GM12891 (cell line): ENCODE results near the gene FOSL2.
A peak's percentile ranks its signal among the peaks of the same experiment; 100 is the strongest.

Experiments used
- DNase-seq: peaks from one replicate; pipeline ENCODE4 v3.0.0; 2011; ENCODE audit warnings: low spot score; ENCODE audit not compliant: insufficient read length
- FAIRE-seq: peaks from 2 replicates; lab custom pipeline; 2011; peaks lifted over from hg19 to GRCh38; lab: Jason Lieb, UNC
- PAX5 ChIP-seq: IDR thresholded peaks from 2 replicates; pipeline ENCODE4 v1.6.1; 2011; ENCODE audit warnings: low read length, moderate library complexity, mild to moderate bottlenecking; ENCODE audit not compliant: insufficient read depth, severe bottlenecking
- POLR2A ChIP-seq: IDR thresholded peaks from 2 replicates; pipeline ENCODE4 v1.6.1; 2011; ENCODE audit warnings: low read depth, low read length, control low read depth
- POLR2AphosphoS5 ChIP-seq: IDR thresholded peaks from 2 replicates; pipeline ENCODE4 v1.6.1; 2011; ENCODE audit warnings: low read depth, low read length, control low read depth
- POU2F2 ChIP-seq: IDR thresholded peaks from 2 replicates; pipeline ENCODE4 v1.6.1; 2011; ENCODE audit warnings: low read depth, mild to moderate bottlenecking, control low read depth, low read length, moderate library complexity
- SPI1 ChIP-seq: IDR thresholded peaks from 2 replicates; pipeline ENCODE4 v1.6.1; 2011; ENCODE audit warnings: low read depth, low read length, control low read depth
- TAF1 ChIP-seq: IDR thresholded peaks from 2 replicates; pipeline ENCODE4 v1.6.1; 2011; ENCODE audit warnings: low read depth, low read length, control low read depth

FOSL2 gene

DNA sequence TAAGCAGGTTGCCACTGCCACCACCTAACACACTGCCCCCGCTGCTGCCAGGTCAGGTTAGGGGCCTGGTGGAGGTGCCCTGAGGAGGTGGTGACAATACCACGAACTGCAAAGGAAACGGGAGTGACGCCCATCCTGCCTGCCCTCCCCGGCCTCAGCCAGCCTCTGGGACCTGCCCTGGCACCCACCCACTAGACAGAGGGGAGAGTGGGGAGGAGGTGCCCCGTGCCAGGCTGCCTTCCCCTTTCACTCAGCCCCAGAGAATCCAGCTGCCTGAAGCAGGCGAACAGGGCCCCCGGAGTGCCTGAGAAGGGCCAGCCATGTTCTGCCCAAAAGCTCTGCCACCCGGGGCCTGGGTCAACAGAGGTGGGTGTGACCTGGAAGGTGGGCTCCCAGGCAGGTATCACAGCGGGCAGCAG, 44.5 kb upstream of the FOSL2 start:
- no peak for DNase-seq
- FAIRE-seq: no peak
- TF ChIP-seq POU2F2 (no peak), POLR2A (no peak), PAX5 (no peak), SPI1 (no peak), POLR2AphosphoS5 (no peak), TAF1 (no peak)

DNA sequence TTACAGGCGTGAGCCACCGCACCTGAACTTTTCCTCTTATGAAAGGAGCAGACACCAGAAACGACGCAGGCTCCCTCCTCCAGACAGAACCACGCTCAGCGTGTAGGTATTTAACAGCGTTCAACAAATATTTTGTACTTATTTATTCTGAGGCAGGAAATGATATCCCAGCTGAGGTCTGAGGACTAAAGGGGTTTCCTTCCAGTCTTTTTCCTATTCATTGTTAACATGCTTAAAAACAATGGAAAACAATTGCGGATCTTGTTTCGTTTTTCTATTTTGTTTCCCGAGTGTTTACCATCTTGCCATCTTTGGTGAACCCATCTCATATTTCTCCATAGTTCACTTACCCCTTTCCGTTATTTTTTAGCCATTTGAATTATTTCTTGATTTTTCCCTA, 43.7 kb upstream of the FOSL2 start:
- TF ChIP-seq SPI1: no peak
- no peak for TF ChIP-seq POLR2AphosphoS5
- no peak for TF ChIP-seq PAX5
- no peak for TF ChIP-seq TAF1
- no peak for TF ChIP-seq POU2F2
- no peak for TF ChIP-seq POLR2A
- no peak for DNase-seq
- FAIRE-seq: no peak

DNA sequence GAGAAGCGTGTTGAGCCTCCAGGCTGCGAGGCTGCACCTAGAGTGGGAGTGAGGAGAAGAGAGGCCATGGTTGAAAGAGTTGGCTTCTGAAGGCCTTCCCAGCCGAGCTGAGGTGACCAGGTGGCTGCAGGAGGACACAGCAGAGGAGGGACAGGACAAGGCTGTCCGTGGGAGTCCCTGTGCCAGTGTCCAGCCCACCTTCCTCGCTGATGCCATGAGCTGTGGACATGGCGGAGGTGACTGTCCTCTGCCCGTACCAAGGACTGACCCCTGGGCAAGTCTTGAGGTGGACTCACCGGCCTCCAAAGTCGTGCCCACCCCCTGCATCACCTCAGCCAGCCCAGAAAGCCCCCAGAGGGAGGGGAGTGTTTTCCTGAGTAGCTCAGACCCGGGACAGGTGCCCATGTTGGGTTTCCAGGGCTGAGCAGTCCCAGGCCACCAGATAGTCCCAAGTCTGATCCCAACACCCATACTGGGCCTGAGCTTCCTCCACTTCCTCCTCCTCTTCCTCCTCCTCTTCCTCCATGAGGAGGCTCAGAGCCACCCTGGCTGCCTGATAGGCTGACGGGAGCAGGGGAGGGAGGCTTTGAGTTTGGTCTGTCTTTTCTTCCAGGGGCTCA, 43.0 kb upstream of the FOSL2 start:
- DNase-seq: no peak
- TF ChIP-seq SPI1: no peak
- no peak for TF ChIP-seq POLR2AphosphoS5
- no peak for TF ChIP-seq PAX5
- TF ChIP-seq POLR2A: no peak
- no peak for TF ChIP-seq TAF1
- no peak for TF ChIP-seq POU2F2
- no peak for FAIRE-seq

DNA sequence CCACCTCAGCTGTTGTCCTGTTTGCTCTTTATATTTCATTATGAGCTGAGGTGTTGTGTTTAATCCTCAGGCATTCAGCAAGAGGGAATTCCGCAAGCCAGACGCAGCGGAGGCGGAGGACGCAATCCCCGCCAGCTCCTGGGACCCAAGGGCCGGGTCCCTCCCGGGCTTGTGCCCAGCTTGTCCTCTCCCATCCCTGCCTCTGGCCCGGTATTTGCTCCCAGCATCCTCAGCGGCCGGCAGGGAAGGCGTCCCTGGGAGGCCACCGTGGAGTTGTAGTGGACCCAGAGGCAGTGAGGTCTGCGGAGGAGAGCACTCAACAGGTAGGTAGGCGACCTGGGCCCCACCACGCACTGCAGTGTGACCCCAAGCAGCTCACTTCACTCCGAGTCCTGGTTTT, 42.5 kb upstream of the FOSL2 start:
- FAIRE-seq (no peak), DNase-seq (no peak)
- TF ChIP-seq PAX5: no peak
- TF ChIP-seq TAF1: no peak
- TF ChIP-seq POU2F2: no peak
- no peak for TF ChIP-seq SPI1
- no peak for TF ChIP-seq POLR2AphosphoS5
- no peak for TF ChIP-seq POLR2A

DNA sequence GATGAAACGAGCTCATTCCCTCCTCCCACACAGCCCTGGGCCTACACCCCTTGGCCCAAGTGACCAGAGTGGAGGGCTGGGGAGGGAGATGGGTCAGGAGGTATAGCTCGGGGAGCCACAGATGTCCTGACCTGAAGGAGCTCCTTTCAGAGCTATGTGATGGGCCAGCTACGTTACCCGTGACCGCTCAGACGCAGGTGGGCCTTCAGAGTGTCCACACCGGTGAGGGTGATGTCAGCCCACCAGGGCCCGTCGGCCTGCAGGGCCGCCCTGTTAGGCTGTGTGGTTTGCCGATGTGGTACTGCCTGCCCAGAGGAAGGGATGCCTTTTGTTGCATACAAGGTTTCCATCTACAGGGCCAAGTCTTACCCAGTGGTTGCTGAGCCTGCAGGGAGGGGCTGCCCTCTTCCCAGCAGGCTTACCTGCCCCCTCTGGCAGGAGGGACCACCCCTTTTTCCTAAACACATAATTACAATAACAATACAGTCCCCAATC, 41.8 kb upstream of the FOSL2 start:
- no peak for TF ChIP-seq POU2F2
- TF ChIP-seq POLR2AphosphoS5: no peak
- TF ChIP-seq TAF1: no peak
- TF ChIP-seq PAX5: no peak
- no peak for TF ChIP-seq SPI1
- no peak for TF ChIP-seq POLR2A
- FAIRE-seq: no peak
- no peak for DNase-seq

DNA sequence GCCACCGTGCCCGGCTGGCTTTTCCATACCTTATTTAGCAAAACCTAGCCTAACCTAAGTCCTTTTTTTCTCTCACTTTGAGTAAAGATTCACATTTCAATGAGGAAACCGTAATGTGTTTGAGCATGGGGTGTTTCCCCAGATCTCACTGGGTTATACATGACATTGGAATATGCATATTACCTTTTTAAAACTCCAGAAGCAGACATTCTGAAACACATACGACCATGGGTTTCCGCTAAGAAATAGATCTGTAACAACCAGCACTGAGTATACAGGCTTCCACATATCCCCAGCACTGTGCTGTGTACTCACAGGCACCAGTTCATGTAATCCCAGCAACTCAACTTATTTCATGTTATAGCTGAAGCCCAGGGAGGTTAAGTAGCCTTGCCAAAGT, 41.0 kb upstream of the FOSL2 start:
- no peak for DNase-seq
- TF ChIP-seq PAX5 (no peak), POU2F2 (peak; percentile 61)
- no peak for FAIRE-seq

DNA sequence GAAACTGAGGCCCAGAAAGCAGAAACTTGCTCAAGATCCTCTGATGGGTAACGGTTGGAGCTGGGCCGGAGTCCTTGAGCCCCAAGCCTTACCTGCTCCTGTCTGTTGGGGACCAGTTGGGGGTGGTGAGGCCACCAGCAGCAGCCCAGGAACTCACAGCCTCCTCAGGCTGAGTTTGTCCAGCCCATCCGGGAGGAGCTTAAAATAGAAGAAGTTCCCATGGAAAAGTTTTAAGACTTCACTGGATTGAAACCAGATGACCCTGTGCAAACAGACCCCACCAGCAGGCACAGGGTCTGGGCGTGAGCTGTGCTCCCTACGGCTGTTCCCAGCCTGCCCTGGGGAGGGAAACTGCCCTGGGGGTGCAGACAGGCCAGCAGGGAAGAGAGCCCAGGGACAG, 40.6 kb upstream of the FOSL2 start:
- no peak for TF ChIP-seq TAF1
- no peak for TF ChIP-seq PAX5
- no peak for TF ChIP-seq POLR2A
- TF ChIP-seq POLR2AphosphoS5: no peak
- TF ChIP-seq POU2F2: no peak
- TF ChIP-seq SPI1: no peak
- DNase-seq (no peak), FAIRE-seq (no peak)

DNA sequence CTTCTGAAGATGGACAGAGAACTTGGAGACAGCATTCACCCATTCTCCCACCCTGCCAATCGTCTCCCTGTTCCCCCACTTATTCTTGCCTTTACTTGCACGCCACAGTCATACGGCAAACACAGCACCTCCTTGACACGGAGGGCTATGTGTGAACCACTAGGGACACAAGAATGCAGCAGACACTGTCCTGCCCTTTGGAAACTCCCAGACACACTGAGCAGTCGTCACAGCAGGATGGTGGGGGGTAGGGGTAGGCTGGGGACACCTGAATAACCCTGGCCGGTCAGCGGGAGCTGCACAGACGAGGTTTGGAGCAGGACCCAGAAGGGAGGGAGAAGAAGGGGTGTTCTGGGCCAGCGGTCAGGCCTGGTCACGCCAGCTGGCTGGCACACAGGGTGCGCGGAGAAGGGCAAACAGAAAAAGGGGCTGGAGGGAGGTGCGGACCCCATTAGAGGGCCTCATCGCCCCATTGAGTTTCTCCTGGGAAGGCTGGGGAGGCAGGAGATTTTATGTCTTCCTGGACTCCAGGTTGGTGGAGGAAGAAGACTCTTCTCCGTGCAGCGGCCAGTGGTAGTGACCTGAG, 40.0 kb upstream of the FOSL2 start:
- FAIRE-seq: no peak
- no peak for DNase-seq
- TF ChIP-seq POLR2A (no peak), SPI1 (no peak)

DNA sequence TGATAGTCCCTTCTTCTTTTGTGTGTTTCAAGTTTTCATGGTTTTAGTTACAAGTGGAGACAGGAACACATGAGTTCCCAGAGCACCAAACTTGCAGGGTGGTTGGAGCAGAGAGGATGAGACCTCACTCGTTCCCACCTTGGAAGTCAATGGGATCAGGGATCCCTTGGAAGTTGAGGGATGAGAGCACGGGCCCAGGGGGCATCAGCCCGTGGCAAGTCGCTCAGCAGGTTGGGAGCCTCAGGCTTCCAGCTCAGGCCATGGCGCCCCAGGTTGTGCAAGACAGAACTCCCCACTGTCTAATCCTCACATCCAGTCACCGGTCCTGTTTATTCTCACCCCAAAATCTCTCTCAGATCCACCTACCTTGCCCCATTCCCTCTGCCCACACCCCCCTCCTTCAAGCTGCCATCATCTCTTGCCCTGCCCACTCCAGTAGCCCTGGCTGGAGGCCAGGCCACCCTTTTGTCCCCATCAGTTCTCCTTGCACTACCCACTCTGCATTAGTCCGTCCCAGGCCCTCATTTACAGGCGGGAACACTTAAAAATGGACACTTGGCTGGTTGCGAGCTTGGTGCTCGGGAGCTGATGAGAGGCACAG, 37.6 kb upstream of the FOSL2 start:
- FAIRE-seq: no peak
- TF ChIP-seq SPI1 (no peak), POLR2A (no peak), PAX5 (no peak), TAF1 (no peak), POU2F2 (no peak), POLR2AphosphoS5 (no peak)
- no peak for DNase-seq

DNA sequence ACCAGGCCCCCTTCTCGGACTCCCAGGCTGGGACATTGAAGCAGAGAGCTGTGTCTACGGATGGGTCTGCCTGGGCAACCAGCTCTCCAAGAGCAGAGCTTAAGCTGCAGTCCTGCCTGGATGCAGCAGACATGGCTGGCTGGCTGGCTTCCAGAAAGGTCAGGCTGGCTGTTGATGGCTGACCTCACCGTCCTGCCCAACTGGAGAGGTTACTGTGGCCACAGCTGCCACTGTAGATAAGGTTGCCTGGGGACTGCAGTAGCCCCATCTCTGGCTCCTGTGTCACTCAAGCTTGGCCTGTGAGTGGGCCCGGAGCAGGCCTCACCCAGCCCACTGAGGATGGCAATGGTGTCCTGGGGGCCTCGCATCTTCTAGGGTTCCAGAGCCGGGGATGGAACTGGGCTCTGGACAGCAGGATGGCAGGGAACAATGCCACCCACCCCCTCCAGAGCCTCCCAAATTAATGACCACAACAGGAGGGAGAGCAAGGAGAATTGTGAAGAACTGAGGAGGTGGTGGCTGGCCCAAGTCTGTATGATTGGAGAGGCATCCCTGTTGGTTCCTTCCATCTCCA, 37.0 kb upstream of the FOSL2 start:
- DNase-seq (no peak), FAIRE-seq (no peak)
- TF ChIP-seq POU2F2 (no peak), POLR2AphosphoS5 (no peak), SPI1 (no peak), PAX5 (no peak), POLR2A (no peak), TAF1 (no peak)
